ENCODE measurements around the gene HAGH. TPM values are rescaled to one million over a fixed set of nuclear protein-coding genes. Genes with fewer than 3 reads are reported as not detected.
"Not testable (repeated sequence)": the region's sequence is repeated elsewhere in the genome, so short reads cannot be mapped to it uniquely, and the experiment has no call there.

HAGH gene
- 23.5 and 28.2 TPM in 2 replicates for total RNA-seq (2014; rRNA removed; shearing (Covaris generic))

- peak; percentile 95 for DNase-seq (ENCODE audit: low read depth)
Measured at GRCh38 chr16:1826691-1827573, at the start of gene HAGH, which contains the start of gene FAHD1. HAGH (minus strand) TSS chr16:1826825; CDS start chr16:1826787, 38 bp downstream. FAHD1 (plus strand) TSS chr16:1827206; CDS start chr16:1827239, 33 bp downstream.

- DNase-seq (ENCODE audit: low read depth), result not testable (repeated sequence)
Measured at GRCh38 chr16:1876066-1876465, 49.4 kb upstream of the HAGH start.

- DNase-seq (ENCODE audit: low read depth), result no peak
Measured at GRCh38 chr16:1874854-1875253, 48.2 kb upstream of the HAGH start.

GRCh38 chr16:1871974-1872635, 45.5 kb upstream of the HAGH start, which contains the start of gene MEIOB:
MEIOB (minus strand) TSS chr16:1872164; CDS start chr16:1868175, 3,989 bp downstream.
- peak; percentile 59 for DNase-seq (ENCODE audit: low read depth)

- DNase-seq (ENCODE audit: low read depth), result peak; percentile 76
Measured at GRCh38 chr16:1870365-1871082, 43.9 kb upstream of the HAGH start.

GRCh38 chr16:1865902-1866690, 39.5 kb upstream of the HAGH start:
- DNase-seq (ENCODE audit: low read depth), result no peak

GRCh38 chr16:1863681-1864460, 37.2 kb upstream of the HAGH start:
- no peak for DNase-seq (ENCODE audit: low read depth)

GRCh38 chr16:1862394-1862793, 35.8 kb upstream of the HAGH start:
- no peak for DNase-seq (ENCODE audit: low read depth)

GRCh38 chr16:1861730-1862129, 35.1 kb upstream of the HAGH start:
- no peak for DNase-seq (ENCODE audit: low read depth)

- no peak for DNase-seq (ENCODE audit: low read depth)
Measured at GRCh38 chr16:1859650-1860049, 33.0 kb upstream of the HAGH start.

GRCh38 chr16:1858189-1858865, 31.7 kb upstream of the HAGH start:
- no peak for DNase-seq (ENCODE audit: low read depth)

GRCh38 chr16:1857433-1858097, 30.9 kb upstream of the HAGH start:
- DNase-seq (ENCODE audit: low read depth), result no peak

GRCh38 chr16:1851793-1852192, 25.2 kb upstream of the HAGH start:
- no peak for DNase-seq (ENCODE audit: low read depth)

- DNase-seq (ENCODE audit: low read depth), result no peak
Measured at GRCh38 chr16:1850981-1851380, 24.4 kb upstream of the HAGH start.

GRCh38 chr16:1846416-1846815, 19.8 kb upstream of the HAGH start:
- DNase-seq (ENCODE audit: low read depth), result no peak

- no peak for DNase-seq (ENCODE audit: low read depth)
Measured at GRCh38 chr16:1845985-1846384, 19.4 kb upstream of the HAGH start.

- no peak for DNase-seq (ENCODE audit: low read depth)
Measured at GRCh38 chr16:1839554-1839953, 12.9 kb upstream of the HAGH start.

- DNase-seq (ENCODE audit: low read depth), result no peak
Measured at GRCh38 chr16:1834096-1834495, 7.5 kb upstream of the HAGH start.

GRCh38 chr16:1832838-1833454, 6.3 kb upstream of the HAGH start:
- DNase-seq (ENCODE audit: low read depth), result no peak

All from Daoy (cell line).